Skeletal muscle cell (primary cell): Measurements from ENCODE around the gene SCGB1C1.
A peak's percentile ranks its signal among the peaks of the same experiment; 100 is the strongest.

ENCODE experiments used
- DNase-seq: peaks from one replicate; pipeline ENCODE4 v3.0.0-alpha.2; 2010; ENCODE audit warnings: low read depth
- H3K4me3 ChIP-seq: 2 replicates; pipeline ENCODE4 v1.5.1; 2011; ENCODE audit warnings: low read depth, mild to moderate bottlenecking, control low read depth, low read length, moderate library complexity

SCGB1C1 gene

DNA sequence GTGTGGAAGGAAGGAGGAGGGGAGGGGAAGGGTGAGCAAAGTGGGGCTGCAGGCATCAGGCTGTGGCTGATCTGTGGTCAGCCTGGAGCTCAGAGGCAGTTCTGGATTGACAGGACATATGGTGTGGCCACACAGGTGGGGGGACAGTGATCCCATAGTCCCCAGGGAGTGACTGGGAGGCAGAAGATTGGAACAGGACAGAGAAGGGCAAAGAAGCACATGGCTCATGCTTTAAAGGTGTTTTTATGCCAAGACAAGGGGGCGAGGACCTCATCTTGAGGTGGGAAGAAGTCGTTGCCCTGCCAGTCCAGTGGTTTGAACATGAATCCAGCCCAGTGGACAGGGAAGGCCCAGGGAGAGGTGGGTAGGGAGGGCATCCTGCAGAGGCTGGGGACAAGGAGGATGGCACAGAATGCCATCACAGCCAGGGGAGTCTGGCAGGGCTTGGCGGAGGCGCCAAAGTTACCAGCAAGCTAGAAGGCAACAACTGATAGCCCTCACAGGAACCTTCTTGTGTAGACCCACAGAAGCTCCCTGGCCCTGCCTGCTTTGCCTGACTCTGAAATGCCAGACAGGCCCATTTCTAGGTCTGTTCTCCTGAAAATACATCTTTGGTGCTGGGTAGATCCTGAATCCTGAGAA lies 11.2 kb downstream of the SCGB1C1 start:
- no peak for DNase-seq
- no peak overlapping the region for H3K4me3 ChIP-seq

DNA sequence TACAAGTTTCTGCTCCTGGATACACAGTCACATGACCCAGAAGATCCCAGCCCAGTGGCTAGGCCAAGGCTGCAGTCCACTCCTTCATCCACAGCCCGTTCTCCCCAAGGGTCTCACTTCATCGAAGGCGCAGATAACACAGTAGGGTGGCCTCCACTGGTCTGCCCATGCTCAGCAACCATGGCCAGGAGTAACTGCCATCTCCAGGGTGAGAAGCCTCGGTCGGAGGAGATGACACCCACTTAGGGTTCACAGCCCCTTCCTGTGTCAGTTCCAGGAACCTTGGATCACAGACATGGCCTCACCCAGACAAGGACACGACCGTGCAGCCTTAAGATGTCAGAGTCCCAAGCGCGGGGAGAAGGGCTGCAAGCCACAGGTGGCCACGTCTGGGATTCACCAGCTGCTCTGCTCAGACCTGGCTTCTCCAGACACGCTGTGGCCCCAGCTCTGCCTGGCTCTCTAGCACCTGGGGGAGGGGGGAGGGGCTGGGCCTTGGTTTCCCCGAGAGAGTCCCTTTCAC lies 11.8 kb downstream of the SCGB1C1 start:
- no peak for DNase-seq
- no peak overlapping the region for H3K4me3 ChIP-seq

DNA sequence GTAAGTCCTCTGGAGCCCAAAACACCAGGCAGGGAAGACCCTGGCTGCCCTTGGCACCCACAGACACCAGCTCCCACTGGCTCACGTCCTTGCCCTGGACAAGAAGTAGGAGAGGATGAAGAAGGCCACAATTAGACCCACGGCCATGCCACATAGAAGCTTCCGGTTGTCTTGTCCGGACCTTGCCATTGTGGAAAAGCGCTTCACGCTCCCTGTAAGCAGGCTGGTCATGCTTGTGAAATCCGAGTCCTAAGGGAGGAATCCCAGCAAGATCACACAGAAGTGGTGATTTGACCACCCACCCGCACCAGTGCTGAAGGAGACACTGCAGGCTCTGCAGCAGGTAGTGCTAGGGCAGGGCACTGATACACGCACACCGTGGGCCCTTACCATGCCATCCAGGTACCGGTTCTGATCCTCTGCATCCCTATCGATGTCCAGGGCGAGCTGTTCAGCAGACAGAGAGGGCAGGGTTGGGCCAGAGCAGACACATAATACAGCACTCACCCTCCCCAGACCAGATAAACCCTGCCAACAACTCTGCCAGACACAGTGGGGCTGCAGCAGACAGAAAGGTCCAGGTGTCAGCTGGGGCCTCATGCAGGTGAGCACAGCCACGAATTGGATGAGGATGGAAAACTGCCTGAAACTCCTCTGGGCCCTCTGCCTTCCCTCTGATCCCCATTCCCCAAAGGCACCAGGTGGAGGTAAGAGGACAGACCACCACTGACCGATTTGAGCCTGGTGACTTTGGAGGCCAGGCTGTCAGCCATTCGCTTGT lies 12.5 kb downstream of the SCGB1C1 start:
- no peak for DNase-seq
- peak overlapping the region; percentile 99 for H3K4me3 ChIP-seq

DNA sequence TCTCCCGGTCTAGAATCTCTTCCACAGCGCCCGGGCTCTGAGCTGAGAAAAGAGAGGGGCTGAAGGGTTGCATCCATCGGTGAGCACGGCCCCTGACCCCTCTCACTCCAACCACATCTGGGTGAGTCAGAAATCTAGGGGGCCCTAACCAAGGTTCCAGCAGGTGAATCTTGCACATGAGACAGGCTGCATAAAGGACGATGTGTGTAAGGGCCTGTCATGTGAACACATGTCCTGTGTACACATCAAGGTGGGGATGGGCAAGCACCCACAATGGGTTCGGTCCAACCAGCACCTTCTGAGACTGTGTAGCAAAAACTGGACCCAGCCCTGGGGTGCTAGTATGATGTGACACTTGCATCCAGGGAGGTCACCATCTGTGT lies 13.1 kb downstream of the SCGB1C1 start:
- DNase-seq, result no peak
- peak overlapping the region; percentile 99 for H3K4me3 ChIP-seq

DNA sequence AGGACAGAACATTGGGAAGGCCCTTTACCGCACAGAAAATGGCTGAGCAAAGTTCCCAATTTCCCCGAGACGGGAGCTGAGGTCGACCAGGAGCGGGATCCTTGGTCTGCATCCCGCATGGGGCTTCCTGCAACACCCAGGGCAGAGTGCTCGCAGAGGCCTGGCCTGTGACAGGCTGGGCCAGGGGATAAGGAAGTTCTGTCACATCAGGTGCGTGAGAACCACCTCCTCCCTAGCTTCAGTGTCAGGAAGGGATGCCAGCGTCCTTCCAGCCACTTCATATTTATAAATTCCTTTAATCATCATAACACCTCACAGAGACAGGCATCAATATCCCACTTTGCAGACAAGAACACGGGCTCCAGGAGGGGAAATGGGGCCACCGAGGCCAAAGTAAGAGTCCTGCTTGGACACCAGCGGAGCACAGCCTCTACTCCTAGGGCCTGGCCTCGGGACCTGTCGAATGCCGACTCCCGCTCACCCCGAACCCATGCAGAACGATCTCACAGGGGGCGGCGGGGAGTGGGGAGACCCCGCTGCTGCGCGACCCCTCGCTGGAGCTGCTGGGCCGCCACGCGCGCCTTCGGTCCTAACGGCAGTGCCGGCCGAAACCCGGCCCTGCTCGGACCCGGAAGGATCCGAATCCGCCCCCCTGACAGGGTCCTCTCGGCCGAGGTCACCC lies 13.8 kb downstream of the SCGB1C1 start:
- DNase-seq, result no peak
- peak overlapping the region; percentile 99 for H3K4me3 ChIP-seq

DNA sequence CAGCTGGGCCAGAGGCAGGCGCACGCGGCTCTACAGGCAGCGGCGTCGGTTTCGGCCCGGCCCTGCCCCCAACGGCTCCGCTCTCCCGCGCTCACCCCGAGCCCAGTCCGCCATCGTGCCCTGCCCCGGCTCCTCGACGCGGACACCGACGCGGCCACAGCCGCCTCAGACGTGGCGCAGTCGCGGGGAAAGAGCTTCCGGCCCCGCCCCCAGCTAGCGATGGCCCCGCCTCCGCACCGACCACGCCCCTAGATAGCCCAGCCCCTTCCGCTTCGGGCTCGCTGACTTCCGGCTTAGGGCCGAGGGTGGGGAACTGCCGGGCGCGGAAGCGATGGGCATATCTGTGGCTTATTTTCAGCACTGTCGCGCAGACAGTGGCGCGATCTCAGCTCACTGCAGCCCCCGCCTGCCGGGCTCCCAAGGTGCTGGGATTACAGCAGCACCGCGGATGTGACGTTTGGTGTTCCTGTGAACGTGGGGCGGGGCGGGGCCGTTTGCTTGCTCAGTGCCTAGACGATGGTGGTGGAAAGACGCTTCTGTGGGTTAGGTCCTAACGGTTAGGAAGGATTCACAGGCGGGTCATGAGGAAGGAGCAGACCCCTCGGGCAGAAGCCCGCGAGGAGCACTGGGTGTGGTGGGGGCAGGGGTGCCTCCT lies 14.5 kb downstream of the SCGB1C1 start, which contains the start of the genes BET1L and RIC8A:
Gene BET1L (minus strand): TSS at position 192 of the 655 bp plus-strand sequence. CDS start 78 bp downstream, at position 114.
Gene RIC8A (plus strand): TSS at position 501 of the 655 bp plus-strand sequence. CDS start 1,147 bp downstream, outside the sequence.
- H3K4me3 ChIP-seq, result peak within 1 kb of the TSS; percentile 99
- DNase-seq, result peak; percentile 99

DNA sequence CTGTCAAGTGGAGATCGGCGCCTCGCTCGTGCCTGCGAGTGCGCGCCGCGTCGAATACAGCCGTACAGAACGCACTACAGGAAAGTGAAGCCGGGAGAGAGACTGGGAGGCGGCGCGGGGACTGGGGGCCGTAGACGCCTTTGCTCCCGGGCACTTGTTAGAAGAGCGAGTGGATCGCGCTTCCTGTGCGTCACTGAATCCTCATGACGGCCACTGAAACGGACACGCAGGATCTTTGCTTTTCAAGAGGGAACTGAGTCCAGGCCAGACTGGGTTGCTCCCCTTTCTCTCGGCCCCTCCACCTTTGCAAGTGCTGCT lies 14.9 kb downstream of the SCGB1C1 start:
- no peak for DNase-seq
- peak overlapping the region; percentile 99 for H3K4me3 ChIP-seq

DNA sequence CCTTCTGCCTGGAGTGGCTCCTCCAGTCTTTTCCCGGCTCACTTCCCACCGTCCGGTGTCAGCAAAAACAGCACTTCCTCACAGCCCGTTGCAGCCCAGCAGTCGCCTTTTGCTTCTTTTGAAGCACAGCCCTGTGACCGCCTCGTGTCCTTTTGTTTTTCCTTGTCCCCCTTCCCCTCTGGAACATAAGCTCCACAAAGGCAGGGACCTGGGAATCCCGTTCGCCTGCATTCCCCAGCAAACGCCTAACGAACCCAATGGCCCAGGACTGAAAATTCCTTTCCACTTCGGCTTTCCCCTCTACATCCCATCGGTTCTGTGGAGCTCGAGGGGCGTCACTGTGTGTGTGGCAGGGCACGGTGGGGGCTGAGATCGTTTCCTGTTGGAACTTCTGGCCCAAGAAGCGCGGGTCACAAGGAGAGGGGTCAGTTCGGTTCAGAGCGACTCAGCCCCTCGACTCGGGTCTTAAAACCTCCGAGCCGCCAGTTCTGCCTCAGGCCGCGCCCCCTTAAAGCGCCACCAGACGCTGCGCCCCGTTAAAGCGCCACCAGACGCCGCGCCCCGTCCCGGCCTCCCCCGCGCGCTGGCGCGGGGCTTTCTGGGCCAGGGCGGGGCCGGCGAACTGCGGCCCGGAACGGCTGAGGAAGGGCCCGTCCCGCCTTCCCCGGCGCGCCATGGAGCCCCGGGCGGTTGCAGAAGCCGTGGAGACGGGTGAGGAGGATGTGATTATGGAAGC lies 15.5 kb downstream of the SCGB1C1 start:
- H3K4me3 ChIP-seq, result peak overlapping the region; percentile 99
- DNase-seq, result peak; percentile 30

DNA sequence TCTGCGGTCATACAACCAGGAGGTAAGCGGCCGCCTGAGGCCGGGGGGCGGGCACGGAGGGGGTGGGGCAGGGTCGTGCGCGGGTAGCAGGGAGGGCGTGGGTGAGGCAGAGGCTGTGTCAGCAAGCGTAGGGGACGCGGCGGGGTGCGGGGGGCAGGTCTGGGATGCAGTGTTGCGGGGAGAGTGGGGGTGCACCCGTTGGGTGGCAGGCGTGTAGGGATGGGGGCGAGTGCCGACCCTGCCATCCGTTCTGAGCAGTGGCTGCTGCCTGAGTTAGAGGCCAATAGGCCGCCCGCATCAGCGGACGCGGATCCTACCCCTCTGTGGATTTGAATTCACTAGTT lies 16.0 kb downstream of the SCGB1C1 start:
- peak overlapping the region; percentile 99 for H3K4me3 ChIP-seq
- DNase-seq, result no peak

DNA sequence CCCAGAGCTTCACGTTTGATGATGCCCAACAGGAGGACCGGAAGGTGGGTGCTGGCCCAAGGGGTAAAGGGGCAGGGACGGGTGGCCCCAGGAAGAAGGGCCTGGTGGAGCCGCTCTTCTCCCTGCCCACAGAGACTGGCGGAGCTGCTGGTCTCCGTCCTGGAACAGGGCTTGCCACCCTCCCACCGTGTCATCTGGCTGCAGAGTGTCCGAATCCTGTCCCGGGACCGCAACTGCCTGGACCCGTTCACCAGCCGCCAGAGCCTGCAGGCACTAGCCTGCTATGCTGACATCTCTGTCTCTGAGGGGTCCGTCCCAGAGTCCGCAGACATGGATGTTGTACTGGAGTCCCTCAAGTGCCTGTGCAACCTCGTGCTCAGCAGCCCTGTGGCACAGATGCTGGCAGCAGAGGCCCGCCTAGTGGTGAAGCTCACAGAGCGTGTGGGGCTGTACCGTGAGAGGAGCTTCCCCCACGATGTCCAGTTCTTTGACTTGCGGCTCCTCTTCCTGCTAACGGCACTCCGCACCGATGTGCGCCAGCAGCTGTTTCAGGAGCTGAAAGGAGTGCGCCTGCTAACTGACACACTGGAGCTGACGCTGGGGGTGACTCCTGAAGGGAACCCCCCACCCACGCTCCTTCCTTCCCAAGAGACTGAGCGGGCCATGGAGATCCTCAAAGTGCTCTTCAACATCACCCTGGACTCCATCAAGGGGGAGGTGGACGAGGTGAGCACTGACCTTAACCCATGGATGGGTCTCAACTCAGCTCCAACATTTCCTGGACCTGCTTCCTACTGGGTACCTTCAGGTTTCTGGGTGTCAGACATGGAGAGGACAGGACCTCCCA lies 16.6 kb downstream of the SCGB1C1 start:
- DNase-seq, result no peak
- H3K4me3 ChIP-seq, result peak overlapping the region; percentile 99

DNA sequence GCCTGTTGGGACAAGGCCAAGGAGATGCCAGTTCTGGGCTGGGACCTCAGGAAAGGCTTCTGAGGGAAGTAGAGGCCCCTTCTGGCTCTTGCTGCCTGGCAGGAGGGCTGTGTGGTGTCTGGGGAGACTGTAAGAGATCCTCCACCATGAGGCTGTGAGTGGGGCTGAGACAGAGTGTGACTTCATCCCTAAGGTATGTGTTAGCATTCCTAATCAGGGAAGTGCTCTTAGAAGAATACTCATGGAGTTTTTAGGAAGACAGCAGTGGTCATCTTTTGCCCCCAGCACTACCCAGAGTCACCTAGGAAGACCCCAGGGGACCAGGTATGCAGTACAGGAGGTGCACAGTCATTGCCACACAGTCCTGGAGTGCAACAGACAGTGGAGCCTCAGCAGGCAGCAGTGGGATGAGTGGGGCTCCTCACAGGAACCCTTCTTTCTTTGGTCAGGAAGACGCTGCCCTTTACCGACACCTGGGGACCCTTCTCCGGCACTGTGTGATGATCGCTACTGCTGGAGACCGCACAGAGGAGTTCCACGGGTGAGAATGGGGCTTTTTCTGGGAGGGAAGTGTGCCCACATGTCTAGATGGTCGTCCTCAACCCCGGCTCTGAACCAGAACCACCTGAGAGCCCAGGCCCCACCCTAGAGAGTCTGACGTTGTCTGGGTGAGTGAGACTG lies 17.4 kb downstream of the SCGB1C1 start:
- H3K4me3 ChIP-seq, result peak overlapping the region; percentile 99
- peak; percentile 32 for DNase-seq

DNA sequence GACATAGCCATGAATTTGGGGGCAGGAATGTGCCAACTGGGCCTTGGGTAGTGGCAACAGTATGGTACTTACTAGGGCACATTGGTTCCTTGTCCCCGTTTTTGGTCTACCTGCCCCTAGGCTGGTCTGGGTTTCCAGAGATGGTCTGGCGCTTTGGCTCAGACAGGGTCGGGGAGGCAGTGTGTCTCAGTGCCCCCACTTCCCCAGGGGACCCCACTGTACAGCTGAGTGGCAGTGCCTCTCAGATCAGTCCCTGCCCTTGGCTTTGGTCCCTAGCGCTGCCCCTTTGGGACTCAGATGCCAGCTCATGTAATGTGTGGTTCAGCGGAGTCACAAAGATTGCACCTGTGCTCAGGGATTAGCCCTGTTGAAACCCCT lies 17.9 kb downstream of the SCGB1C1 start:
- no peak for DNase-seq
- H3K4me3 ChIP-seq, result no peak overlapping the region

DNA sequence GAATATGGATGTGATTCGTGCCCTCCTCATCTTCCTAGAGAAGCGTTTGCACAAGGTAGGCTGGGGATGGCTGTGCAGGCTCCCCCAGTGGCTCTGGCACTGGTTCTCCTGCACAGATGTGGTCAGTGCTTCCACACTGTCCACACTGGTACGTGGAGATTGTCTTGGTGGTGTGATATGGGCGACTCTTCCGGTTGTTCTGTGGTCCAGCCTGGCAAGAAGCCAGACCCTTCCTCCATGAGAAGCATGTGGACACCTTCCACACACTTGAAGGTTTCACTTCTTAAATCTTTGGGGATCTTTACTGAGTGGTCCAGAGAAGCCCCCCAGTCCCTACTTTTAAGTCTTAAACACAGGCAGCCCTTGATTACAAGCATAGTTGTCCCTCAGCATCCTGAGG lies 18.4 kb downstream of the SCGB1C1 start:
- no peak for DNase-seq
- H3K4me3 ChIP-seq, result no peak overlapping the region

DNA sequence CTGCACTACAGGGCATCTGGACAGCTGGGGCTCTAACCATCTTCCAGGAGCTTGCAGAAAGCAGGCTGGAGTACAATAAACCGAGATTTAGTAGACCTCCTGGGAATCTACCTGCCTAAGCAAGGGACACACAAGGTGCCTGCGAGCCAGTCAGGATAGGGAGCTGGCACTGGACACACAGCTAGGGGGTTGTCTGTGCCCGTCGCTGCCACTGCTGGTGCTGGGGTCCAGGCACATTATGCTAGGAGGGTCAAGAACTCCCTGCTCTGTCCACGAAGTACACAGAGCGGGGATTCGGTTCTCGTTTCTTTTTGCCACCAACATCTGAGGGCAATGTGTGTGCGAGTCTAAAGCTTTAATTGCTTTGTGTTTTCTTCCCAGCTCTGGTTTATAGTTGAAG lies 18.9 kb downstream of the SCGB1C1 start:
- H3K4me3 ChIP-seq, result no peak overlapping the region
- no peak for DNase-seq

DNA sequence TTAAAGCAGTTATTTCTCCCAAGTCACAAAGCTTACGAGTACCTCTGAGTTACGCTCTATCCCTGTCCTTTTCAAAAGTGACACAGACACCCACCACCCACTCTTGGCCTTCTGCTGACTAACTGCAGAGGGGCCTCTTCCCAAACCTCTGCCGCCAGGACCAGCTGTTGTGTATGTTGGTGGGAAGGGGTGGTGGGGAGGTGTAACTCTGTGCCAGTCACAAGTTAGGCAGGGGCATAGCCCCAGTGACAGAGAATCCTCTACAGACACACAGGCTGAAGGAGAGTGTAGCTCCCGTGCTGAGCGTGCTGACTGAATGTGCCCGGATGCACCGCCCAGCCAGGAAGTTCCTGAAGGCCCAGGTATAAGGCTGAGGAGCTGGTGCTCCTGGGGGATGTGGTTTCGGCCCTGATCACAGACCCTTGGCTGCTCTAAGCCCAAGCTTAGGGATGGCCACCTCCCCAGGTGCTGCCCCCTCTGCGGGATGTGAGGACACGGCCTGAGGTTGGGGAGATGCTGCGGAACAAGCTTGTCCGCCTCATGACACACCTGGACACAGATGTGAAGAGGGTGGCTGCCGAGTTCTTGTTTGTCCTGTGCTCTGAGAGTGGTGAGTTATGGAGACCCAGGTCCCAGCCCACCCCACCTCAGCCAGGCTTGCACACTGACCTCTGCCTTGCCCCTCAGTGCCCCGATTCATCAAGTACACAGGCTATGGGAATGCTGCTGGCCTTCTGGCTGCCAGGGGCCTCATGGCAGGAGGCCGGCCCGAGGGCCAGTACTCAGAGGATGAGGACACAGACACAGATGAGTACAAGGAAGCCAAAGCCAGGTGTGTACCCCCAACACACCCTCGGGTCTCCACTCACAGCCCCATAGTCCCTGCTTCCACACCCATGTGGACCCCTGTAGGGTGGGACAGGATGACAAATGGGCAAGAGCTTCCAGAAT lies 19.5 kb downstream of the SCGB1C1 start:
- H3K4me3 ChIP-seq, result no peak overlapping the region
- no peak for DNase-seq

DNA sequence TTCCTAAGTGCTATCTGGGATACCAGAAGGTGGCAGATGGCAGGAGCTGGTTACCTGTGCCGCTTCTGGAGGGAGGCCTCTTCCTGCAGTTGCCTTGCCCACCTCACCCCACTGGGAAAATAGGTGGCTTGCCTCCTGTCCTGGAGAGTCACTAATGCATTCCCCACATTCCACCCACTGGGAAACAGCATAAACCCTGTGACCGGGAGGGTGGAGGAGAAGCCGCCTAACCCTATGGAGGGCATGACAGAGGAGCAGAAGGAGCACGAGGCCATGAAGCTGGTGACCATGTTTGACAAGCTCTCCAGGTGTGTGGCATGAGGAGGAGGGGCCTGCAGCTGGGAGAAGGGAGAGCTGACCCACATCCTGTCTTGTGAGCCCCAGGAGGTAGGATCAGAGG lies 20.2 kb downstream of the SCGB1C1 start:
- no peak for DNase-seq
- no peak overlapping the region for H3K4me3 ChIP-seq

DNA sequence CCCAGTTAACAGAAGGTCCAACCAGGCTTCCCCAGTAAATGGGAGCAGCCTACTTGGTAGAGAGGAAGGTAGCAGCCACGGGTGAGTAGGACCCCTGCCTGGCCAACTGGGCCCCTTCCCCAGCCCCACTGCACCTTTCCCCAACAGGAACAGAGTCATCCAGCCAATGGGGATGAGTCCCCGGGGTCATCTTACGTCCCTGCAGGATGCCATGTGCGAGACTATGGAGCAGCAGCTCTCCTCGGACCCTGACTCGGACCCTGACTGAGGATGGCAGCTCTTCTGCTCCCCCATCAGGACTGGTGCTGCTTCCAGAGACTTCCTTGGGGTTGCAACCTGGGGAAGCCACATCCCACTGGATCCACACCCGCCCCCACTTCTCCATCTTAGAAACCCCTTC lies 21.2 kb downstream of the SCGB1C1 start:
- DNase-seq, result no peak
- no peak overlapping the region for H3K4me3 ChIP-seq
